NOMO-1 treated with dmso at 0.1 percent for 144 hours (cell line): ENCODE results near the gene CAPN15.
"Not testable (repeated sequence)": the region's sequence is repeated elsewhere in the genome, so short reads cannot be mapped to it uniquely, and the experiment has no call there.

Source experiments
- DNase-seq: peaks from one replicate; lab custom pipeline; 2025; ENCODE audit not compliant: unreplicated experiment; lab: John Stamatoyannopoulos, UW

CAPN15 gene

DNA sequence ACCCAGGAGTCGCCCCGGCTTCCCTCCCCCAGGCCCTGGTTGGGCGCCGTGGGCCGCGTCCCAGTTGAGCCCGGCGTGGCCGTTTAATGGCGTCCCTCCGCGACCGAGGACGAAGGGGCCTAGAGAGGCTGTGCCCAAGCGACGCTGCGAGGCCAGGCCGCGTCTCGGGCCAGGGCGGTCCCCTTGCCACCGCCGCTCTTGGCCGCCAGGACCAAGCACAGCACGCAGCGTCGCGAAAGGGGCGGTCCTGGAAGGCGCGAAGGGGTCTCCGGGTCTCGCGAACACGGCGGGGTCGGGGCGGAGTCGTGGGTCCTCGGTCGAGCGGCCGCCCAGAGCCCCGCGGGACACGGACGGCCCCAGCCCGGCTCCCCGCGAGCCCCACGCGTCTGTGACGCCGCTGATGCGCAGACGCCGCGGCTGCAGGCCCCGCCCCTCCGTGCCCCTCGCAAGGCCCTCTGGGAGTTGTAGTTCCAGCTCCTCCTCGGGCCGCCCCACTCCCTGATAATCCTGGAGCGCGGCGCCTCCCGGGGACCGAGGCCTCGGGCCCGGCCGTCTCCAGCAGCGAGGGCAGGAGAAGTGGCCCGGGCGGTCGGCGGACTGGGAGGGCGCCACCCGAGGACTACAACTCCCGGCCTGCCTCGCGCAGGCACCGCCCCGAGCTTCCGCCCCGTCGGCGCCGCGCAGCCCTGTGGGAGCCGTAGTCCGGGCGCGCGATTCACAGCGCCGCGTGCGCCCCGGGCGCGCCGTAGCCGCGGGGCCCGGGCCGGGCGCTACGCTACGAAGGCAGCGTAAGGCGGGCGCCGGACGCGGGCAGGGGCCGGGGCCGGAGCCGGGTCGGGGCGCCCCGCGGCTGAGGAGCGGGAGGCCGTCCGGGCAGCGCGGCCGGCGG, at the start of gene CAPN15:
CAPN15 (plus strand) TSS at position 698 of the 889 bp plus-strand sequence. CDS start 19,127 bp downstream, outside the sequence.
- peak; percentile 79 for DNase-seq

- DNase-seq = not testable (repeated sequence)
Observed at GRCh38 chr16:478287-478686, 49.2 kb upstream of the CAPN15 start.

DNA sequence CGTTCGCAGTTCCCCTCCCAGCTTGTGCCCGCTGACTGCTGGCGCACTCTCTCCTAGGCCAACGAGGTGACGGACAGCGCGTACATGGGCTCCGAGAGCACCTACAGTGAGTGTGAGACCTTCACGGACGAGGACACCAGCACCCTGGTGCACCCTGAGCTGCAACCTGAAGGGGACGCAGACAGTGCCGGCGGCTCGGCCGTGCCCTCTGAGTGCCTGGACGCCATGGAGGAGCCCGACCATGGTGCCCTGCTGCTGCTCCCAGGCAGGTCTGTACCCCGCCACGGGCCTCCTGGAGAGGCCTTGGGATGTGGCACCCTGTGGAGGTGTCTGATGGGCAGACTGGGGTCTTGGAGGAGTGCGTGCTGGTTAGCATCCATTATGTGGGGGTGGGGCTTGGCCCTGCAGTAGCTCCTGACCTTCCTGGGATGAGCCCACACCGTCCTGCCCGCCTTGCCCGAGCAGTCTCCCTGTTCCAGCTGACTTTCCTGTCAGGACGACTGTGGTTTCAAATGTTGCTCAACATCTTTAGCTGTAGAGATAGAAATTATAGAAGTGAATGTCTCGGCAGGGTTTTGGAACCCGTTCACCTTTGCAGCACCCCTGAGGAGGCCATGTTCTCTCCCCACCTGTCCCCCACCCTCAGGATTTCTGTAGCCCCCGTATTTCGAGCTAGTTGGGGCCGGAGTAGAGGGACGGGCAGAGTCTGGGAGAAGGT, 44.9 kb upstream of the CAPN15 start:
- no peak for DNase-seq

DNA sequence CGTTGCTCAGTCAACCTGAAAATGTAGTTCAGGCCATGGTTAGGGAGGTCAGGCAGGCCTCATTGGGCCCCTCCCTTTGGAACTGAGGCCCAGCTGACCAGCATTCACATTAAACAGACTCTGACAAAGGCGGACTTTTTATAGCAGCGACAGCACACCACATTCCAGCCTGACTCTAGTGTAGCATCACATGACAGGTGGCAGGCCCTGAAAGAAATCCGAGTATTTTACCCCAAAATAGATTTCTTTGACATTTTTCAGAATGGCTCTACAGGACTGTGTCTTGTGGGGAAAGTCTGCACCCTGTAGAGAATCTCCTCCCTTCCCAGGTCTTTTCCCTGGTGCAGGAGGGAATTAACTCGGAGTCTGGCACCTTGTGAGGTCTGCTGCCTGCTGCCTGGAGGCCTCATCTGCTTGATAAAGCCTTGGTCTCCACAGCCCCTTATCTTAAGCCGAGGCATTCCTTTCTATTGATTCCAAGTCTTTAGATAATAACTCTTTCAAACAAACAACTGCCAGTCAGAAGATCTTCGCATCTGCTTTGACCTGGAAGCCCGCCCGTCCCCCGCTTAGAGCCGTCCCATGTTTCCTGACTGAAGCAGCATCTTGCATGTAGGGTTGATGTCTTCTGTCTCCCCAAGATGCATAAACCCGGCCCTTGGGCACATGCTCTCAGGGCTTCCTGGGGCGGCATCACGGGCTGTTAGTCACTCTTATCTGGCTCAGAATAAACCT, 44.0 kb upstream of the CAPN15 start:
- no peak for DNase-seq

- no peak for DNase-seq
Observed at GRCh38 chr16:489606-490005, 37.9 kb upstream of the CAPN15 start.

GRCh38 chr16:490768-491167, 36.7 kb upstream of the CAPN15 start:
- no peak for DNase-seq

- no peak for DNase-seq
Observed at GRCh38 chr16:491220-491919, 36.1 kb upstream of the CAPN15 start.

GRCh38 chr16:492211-492875, 35.2 kb upstream of the CAPN15 start:
- DNase-seq = no peak

DNA sequence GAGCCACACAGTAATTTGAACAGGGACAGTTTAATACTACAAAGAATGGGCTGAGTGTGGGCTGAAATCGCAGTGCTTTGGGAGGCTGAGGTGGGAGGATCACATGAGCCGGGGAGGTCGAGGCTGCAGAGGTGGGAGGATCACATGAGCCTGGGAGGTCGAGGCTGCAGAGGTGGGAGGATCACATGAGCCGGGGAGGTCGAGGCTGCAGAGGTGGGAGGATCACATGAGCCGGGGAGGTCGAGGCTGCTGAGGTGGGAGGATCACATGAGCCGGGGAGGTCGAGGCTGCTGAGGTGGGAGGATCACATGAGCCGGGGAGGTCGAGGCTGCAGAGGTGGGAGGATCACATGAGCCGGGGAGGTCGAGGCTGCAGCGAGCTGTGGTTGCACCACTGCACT, 32.8 kb upstream of the CAPN15 start:
- DNase-seq = not testable (repeated sequence)

DNA sequence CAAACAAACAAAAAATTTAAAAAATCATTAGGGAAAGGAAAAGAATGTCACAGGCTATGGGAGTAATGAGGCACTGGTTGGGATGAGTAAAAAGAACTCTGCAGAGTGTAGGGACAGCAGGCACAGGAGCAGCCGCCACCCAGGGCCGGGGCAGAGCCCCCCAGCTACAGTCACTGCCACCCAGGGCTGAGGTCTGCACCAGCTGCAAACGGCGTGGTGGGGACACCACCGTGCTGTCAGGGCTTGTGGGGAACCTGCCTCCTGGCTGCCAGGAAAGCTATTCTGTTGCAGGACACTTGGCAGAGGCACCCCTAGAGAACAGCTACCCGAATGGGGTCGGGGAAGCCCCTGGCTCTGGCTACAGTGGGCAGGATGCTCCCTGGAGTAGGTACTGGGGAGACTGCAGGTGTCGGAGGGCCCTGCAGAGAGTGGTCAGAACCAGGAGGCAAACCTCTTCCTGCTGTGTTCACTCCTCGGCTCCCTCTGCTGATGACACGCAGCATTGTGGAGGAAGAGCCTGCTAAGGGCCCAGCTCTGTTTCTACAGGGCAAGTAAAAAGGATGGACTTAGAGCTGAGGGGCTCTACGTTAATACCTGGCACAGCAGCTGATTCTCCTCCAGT, 32.3 kb upstream of the CAPN15 start:
- no peak for DNase-seq

- DNase-seq = no peak
Observed at GRCh38 chr16:496097-496886, 31.2 kb upstream of the CAPN15 start.

GRCh38 chr16:497258-497657, 30.3 kb upstream of the CAPN15 start:
- no peak for DNase-seq

DNA sequence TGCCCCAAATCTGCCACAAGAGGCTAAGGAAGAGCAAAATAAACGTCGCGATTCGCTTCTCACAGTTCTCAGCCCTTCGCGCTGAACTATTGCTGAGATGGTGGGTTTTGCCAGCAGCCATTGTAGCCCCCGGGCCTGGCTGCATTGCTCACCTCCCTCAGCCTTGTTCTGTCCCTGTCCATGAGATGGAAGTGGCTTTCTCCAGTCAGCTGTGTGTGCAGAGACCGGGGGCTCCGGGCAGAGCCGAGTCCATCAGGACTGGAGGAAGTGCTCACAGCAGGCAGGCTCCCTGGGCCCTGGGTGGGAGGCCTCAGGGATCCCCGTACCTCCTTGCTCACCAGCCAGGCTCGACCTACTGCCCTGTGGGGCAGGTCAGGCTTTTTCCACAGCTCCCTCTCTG, 27.6 kb upstream of the CAPN15 start:
- no peak for DNase-seq

GRCh38 chr16:500709-501108, 26.8 kb upstream of the CAPN15 start:
- no peak for DNase-seq

- no peak for DNase-seq
Observed at GRCh38 chr16:502179-502943, 25.2 kb upstream of the CAPN15 start.

- DNase-seq = no peak
Observed at GRCh38 chr16:503150-504071, 24.1 kb upstream of the CAPN15 start.

GRCh38 chr16:505479-506245, 21.9 kb upstream of the CAPN15 start:
- DNase-seq = no peak
